LNCAP (cell line): ENCODE results near the gene SYNDIG1.

Experiments used
- CTCF ChIP-seq: fragments of 450-650 bp; IDR thresholded peaks from 2 replicates; pipeline ENCODE4 v1.5.1; 2017; ENCODE audit warnings: mild to moderate bottlenecking

The SYNDIG1 gene

GRCh38 chr20:24523661-24524060, 54.2 kb downstream of the SYNDIG1 start:
- no peak for TF ChIP-seq CTCF

GRCh38 chr20:24528583-24529368, 59.3 kb downstream of the SYNDIG1 start:
- no peak for TF ChIP-seq CTCF

- no peak for TF ChIP-seq CTCF
These were observed 59.9 kb downstream of the SYNDIG1 start for GRCh38 chr20:24529369-24529719.

GRCh38 chr20:24530131-24530680, 60.8 kb downstream of the SYNDIG1 start:
- no peak for TF ChIP-seq CTCF

- TF ChIP-seq CTCF, result no peak
These were observed 61.8 kb downstream of the SYNDIG1 start for GRCh38 chr20:24531202-24531601.

GRCh38 chr20:24531631-24532419, 62.4 kb downstream of the SYNDIG1 start:
- TF ChIP-seq CTCF, result no peak

GRCh38 chr20:24533449-24533848, 64.0 kb downstream of the SYNDIG1 start:
- no peak for TF ChIP-seq CTCF
